T-helper 1 cell treated with Interleukin-12 subunit alpha and Interleukin-12 subunit beta and Interleukin-4 antibody, amounts not matched to agents 30 μg/mL and 1 μg/mL, for 36 hours (primary cell): Measurements from ENCODE around the gene ABCC3.

ENCODE experiments used
- H3K27ac Mint-ChIP-seq: one replicate; pipeline ENCODE4 v1.8.0; 2021; ENCODE audit warnings: mild to moderate bottlenecking, mixed read lengths
- H3K27me3 Mint-ChIP-seq: one replicate; pipeline ENCODE4 v1.8.0; 2021; ENCODE audit warnings: low read depth, mixed read lengths
- H3K36me3 Mint-ChIP-seq: one replicate; pipeline ENCODE4 v1.8.0; 2021; ENCODE audit warnings: low read depth, mixed read lengths
- H3K4me1 Mint-ChIP-seq: one replicate; pipeline ENCODE4 v1.8.0; 2021; ENCODE audit warnings: low read depth, mixed read lengths
- H3K4me3 Mint-ChIP-seq: one replicate; pipeline ENCODE4 v1.8.0; 2021; ENCODE audit warnings: mild to moderate bottlenecking, moderate library complexity, mixed read lengths
- H3K9me3 Mint-ChIP-seq: one replicate; pipeline ENCODE4 v1.8.0; 2021; ENCODE audit warnings: mixed read lengths

The ABCC3 gene

DNA sequence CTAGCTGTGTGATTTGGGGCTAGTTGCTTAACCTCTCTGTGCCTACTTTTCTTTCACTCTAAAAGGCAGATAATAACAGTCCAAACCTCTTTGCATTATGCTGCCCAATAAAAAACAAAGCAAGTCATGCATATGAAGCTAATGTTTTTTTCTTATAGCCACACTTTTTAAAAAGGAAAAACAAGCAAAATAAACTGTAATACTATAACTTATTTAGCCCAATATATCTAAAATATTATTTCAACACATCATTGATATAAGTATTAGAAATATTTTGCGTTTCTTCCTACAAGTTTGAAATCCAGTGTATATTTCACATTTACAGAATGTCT is 50.6 kb downstream of the ABCC3 start:
- Mint-ChIP-seq H3K27me3 (peaks cover 22% of the 10 kb centered on the region), H3K36me3 (no peaks in the 10 kb centered on the region), H3K4me3 (no peak overlapping the region), H3K27ac (no peak overlapping the region), H3K9me3 (no peaks in the 10 kb centered on the region), H3K4me1 (peaks cover 7% of the 10 kb centered on the region)

DNA sequence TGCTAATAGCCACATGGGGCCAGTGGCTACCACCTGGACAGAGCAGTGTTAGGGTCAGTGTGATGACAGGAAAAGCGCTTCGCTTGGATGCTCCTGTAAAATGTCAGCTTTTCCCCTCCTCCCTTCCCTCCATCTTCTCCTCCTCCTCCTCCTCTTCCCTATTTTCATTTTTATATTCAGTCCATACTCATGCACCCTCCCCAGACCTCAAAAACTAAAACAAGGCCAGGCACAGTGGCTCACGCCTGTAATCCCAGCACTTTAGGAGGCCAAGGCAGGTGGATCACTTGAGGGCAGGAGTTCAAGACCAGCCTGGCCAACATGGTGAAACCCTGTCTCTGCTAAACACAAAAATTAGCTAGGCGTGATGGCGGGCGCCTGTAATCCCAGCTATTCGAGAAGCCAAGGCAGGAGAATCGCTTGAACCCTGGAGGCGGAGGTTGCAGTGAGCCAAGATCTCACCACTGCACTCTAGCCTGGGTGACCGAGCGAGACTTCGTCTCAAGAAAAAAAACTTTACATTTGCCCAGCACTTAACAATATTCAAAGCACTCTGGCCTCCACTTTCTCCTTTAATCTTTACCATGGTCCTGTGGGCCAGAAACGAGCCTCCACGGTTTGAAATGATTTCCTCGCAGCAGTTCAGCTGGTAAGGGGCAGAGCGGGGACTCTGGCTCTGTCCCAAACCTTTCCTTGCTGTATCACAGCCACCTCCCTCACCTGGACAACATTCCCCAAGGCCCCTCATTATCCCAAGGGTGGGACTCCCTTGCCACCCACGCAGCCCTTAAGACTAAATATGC is 51.2 kb downstream of the ABCC3 start:
- Mint-ChIP-seq H3K4me1 (peaks cover 5% of the 10 kb centered on the region), H3K4me3 (no peak overlapping the region), H3K36me3 (no peaks in the 10 kb centered on the region), H3K9me3 (no peaks in the 10 kb centered on the region), H3K27ac (no peak overlapping the region), H3K27me3 (peaks cover 18% of the 10 kb centered on the region)

DNA sequence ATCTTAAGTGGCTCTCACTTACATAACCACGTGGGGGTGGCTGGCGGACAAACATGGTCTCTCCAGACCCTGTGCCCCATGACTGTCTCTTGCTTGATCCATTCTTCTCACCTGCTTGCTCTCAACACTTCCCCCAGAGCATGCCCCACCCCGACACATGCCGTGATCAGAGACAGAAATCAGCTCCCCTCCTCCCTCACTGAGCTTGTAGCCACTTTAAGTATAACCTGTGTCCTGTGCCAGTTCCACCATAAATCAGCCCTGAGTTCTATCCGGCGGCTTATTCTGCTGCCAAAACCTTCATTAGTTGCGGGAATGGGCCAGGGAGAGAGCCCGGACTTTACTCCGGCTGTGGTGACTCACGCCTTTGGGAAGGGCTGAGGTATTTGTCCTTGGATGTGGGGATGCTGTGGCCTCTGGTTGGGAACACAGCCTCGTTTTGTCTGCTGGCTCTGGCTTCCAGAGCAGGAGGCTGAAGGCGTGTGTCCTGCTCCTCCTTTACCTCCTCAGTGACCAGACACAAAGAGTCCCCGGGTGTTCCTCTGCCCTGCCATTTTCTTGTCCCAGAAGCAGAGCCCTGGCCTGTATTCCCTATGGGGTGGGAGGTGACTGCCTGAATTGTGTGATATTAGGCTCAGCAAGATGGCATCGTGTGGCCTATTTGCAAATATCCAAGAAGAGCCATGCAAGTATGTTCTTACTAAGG is 52.0 kb downstream of the ABCC3 start:
- Mint-ChIP-seq H3K27me3 (peaks cover 11% of the 10 kb centered on the region), H3K36me3 (no peaks in the 10 kb centered on the region), H3K4me3 (no peak overlapping the region), H3K9me3 (no peaks in the 10 kb centered on the region), H3K4me1 (no peaks in the 10 kb centered on the region), H3K27ac (no peak overlapping the region)

DNA sequence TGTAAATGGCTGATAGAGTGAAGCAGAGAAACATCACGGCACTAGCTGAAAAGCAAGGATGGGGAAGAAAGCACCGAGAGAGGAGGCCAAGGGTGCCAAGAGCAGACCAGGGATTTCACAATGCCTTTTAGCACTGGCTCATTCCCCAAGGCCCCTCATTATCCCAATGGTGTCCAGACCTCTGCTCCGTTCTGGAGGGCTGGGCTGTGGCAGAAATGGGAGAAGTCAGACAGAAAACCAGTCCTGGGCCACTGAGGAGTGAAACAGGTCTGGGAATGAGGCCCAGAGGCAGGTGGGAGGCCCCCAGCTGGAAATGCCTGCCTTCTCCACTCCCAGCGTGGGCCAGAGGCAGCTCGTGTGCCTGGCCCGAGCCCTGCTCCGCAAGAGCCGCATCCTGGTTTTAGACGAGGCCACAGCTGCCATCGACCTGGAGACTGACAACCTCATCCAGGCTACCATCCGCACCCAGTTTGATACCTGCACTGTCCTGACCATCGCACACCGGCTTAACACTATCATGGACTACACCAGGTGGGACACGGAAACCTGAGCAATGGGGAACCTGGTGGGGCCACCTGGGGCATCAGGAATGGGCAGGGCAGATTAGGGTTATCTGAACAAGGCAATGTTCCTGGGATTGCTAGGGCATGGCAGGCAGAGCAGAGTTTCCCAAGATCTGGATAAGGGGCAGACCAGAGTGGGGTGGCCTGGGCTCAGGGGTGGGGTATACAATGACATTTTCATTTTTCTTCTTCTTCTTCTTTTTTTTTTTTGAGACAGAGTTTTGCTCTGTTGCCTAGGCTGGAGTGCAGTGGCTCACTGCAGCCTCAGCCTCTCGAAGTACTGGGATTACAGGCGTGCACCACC is 52.8 kb downstream of the ABCC3 start:
- no peak overlapping the region for H3K27ac Mint-ChIP-seq
- H3K4me1 Mint-ChIP-seq = no peaks in the 10 kb centered on the region
- no peaks in the 10 kb centered on the region for H3K9me3 Mint-ChIP-seq
- no peaks in the 10 kb centered on the region for H3K36me3 Mint-ChIP-seq
- H3K27me3 Mint-ChIP-seq = peaks cover 3% of the 10 kb centered on the region
- H3K4me3 Mint-ChIP-seq = no peak overlapping the region

DNA sequence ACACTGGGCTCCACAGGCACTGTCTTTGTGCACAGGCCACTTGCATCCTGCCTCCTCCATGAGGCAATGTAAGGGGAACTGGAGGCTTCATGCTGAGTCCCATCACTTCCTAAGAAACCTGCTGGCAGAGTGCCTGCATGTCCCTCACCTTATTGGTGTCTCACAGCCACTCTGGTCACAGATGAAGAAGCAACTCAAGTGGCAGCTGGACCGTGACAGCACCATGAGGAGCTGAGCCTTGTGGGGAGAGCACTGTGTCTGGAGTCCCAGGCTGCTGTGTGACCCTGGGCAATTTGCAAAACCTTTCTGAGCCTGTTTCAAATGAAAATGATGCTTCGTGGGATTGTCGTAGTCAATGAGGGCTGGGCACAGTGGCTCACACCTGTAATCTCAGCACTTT is 53.6 kb downstream of the ABCC3 start:
- Mint-ChIP-seq H3K4me3 (no peak overlapping the region), H3K36me3 (no peaks in the 10 kb centered on the region), H3K27me3 (no peaks in the 10 kb centered on the region), H3K4me1 (no peaks in the 10 kb centered on the region), H3K9me3 (no peaks in the 10 kb centered on the region), H3K27ac (no peak overlapping the region)

DNA sequence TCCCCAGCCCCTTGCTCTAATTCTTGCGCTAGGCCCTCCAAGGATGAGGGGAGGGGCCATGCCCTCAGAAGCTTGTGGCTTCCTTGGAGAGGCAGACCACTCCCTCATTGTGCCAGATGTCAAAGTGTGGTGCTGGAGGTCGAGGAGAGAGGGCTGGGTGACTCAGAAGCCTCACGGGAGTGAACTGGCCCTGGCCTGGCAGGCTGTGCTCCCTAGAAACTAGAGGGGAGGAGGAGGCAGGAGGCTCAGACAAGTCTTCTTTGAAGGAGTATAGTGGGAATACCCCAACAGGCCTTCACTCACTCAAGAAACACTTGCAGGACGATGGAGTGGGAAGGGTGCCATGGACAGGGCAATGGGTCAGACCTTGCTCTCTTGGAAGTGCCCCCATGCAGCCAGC is 54.6 kb downstream of the ABCC3 start:
- H3K4me3 Mint-ChIP-seq = no peak overlapping the region
- peaks cover under 1% of the 10 kb centered on the region for H3K36me3 Mint-ChIP-seq
- H3K27me3 Mint-ChIP-seq = no peaks in the 10 kb centered on the region
- no peaks in the 10 kb centered on the region for H3K9me3 Mint-ChIP-seq
- no peak overlapping the region for H3K27ac Mint-ChIP-seq
- H3K4me1 Mint-ChIP-seq = no peaks in the 10 kb centered on the region

DNA sequence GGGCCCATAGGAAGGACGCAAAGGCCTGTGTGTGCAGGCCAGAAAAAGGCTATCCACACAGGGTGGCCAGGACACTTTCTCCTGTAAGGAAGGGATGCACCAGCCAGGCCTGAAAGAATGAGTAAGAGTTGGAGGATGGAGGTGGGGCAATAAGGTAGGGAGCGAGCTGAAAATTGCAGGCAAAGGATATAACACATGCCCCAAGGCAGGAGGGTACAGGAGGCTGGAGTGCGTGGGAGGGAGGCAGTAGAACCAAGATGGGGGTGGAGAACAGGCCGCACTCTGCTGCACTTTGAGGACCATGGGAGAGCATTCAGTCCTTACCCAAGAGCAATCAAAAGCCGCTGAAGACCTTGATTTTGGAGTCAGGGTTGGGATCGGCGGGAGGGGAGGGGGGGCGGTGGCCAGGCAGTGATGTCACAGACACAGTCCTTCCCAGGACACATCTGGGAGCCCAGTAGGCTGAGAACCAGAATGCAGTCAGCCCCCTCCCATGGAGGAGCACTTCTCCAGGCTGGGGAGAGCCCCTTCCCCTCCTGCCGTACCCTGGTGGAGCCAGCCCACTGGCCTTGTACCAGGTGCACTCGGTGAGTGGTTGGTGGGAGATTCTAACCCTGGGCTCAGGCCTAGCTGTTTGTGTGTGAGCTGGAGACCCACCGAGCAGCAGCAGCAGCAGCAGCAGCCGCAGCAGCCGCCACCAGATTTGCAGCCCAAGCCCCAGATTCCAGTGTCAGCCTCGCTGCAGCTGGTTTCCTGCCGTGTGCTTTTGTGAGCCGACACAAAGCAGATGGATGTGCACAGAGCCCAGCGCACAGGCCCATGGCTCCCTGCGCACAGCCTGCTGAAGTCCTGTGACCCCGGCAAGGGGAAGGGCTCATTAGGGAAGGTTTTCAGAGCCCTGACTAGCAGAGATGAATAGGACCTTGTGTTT is 55.5 kb downstream of the ABCC3 start:
- Mint-ChIP-seq H3K9me3 (no peaks in the 10 kb centered on the region), H3K4me3 (no peak overlapping the region), H3K27me3 (no peaks in the 10 kb centered on the region), H3K27ac (no peak overlapping the region), H3K4me1 (no peaks in the 10 kb centered on the region), H3K36me3 (peaks cover 6% of the 10 kb centered on the region)

DNA sequence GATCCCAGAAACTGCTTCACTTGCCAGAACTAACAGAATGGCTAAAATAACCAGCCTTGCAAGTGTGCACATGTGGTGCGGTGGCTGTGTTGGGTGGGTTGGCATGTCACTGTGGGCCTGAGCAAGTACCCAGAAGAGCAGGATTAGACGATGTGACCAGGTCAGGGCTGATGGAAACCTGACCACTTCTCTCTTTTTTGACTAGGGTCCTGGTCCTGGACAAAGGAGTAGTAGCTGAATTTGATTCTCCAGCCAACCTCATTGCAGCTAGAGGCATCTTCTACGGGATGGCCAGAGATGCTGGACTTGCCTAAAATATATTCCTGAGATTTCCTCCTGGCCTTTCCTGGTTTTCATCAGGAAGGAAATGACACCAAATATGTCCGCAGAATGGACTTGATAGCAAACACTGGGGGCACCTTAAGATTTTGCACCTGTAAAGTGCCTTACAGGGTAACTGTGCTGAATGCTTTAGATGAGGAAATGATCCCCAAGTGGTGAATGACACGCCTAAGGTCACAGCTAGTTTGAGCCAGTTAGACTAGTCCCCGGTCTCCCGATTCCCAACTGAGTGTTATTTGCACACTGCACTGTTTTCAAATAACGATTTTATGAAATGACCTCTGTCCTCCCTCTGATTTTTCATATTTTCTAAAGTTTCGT is 56.3 kb downstream of the ABCC3 start:
- peaks cover 12% of the 10 kb centered on the region for H3K36me3 Mint-ChIP-seq
- no peaks in the 10 kb centered on the region for H3K27me3 Mint-ChIP-seq
- peaks cover 3% of the 10 kb centered on the region for H3K4me1 Mint-ChIP-seq
- no peak overlapping the region for H3K27ac Mint-ChIP-seq
- H3K9me3 Mint-ChIP-seq = no peaks in the 10 kb centered on the region
- no peak overlapping the region for H3K4me3 Mint-ChIP-seq

DNA sequence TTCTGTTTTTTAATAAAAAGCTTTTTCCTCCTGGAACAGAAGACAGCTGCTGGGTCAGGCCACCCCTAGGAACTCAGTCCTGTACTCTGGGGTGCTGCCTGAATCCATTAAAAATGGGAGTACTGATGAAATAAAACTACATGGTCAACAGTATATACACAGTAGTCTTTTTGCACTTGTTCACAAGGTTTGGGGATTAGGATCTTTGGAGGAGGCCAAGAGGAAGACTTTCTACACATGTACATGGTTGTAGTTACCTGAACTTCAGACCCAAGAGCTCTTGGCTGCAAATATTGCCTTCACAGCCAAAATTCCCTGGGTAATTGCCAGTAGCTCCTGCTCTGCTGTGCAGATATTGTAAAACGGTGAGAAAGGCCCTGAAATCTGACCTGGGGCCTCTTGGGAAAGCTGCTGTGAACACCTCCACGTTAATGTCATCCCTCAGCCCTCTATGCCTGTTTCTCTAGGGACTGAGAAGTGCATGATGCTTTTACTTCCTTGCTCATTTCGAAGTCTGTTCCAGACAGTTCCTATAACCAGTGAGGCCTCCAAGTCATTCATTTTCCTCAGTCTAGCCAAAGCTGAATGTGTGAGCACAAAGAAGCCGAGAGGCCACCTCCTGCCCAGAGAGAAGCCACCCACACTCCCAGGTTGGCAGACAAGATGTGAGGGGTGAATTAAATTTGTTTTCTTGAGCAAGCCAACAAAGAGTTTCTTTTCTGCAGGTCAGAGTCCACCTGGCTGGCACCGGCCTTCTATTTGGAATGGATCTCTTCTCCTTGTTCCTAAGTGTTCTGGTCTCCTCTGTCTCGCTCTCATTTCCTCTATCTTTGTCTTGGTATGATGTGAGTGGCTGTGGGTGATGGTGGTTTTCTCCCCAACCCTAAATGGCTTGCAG is 57.1 kb downstream of the ABCC3 start:
- Mint-ChIP-seq H3K4me3 (no peak overlapping the region), H3K9me3 (no peaks in the 10 kb centered on the region), H3K36me3 (peaks cover 15% of the 10 kb centered on the region), H3K27me3 (no peaks in the 10 kb centered on the region), H3K4me1 (peaks cover 6% of the 10 kb centered on the region), H3K27ac (no peak overlapping the region)

DNA sequence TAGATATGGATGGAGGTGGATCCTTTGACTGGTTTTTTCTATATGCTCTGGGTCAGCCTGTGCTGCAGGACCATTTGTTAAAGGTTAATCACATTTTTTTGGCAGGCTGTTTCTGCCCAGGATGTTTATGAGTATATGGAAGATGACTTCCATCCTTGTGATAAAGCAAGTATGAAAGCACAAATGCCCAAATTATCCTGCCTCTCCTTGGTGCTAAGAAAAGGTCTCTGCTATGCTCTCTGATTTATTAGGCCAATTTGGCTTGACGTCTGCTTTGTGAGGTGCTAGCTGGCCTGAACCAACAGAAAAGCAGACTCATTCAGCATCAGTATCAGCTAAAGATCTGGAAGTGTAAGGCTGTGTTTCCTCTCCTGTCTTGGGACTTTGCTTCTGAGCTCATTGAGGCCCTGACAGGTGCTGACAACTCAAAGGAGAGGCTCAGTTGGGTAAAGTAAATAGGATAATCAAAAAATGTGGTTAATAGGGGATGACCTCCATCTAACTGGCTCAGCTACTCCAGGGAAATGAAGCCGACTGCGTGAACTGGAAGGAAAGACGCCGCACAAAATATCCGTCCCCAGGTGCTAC is 57.9 kb downstream of the ABCC3 start:
- Mint-ChIP-seq H3K27ac (no peak overlapping the region), H3K9me3 (no peaks in the 10 kb centered on the region), H3K4me3 (no peak overlapping the region), H3K36me3 (peaks cover 20% of the 10 kb centered on the region), H3K4me1 (peaks cover 10% of the 10 kb centered on the region), H3K27me3 (no peaks in the 10 kb centered on the region)

DNA sequence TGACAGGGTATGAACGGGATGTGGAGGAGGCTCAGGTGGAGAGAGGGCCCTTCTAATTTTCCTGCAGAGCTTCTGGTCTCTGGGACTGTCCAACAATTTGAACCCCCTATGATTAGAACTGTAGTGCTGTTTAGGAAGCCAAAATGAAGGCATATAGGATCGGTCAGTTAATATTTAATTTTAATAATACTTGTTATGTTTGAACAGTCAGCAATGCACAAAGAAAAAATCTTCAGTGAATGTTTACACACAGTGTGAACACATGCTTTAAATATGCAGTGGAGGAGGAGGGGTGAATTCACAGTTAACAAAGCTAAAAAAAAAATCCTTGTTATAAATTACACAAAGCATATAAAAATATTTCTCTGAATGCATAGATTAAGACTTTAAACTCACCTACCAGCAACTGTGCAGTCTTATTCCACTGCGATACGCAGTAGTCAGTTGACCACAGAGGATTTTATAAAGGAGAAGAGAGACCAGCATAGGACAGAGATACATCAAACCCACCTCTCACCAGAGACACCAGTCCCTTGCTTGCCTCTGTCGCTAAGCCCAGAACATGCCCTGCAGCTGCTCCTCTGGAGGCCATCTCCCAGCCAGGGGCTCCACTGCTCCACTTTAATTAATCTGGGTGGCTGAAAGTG is 58.5 kb downstream of the ABCC3 start:
- peaks cover 16% of the 10 kb centered on the region for H3K4me1 Mint-ChIP-seq
- H3K9me3 Mint-ChIP-seq = no peaks in the 10 kb centered on the region
- H3K36me3 Mint-ChIP-seq = peaks cover 20% of the 10 kb centered on the region
- no peaks in the 10 kb centered on the region for H3K27me3 Mint-ChIP-seq
- H3K27ac Mint-ChIP-seq = no peak overlapping the region
- no peak overlapping the region for H3K4me3 Mint-ChIP-seq

DNA sequence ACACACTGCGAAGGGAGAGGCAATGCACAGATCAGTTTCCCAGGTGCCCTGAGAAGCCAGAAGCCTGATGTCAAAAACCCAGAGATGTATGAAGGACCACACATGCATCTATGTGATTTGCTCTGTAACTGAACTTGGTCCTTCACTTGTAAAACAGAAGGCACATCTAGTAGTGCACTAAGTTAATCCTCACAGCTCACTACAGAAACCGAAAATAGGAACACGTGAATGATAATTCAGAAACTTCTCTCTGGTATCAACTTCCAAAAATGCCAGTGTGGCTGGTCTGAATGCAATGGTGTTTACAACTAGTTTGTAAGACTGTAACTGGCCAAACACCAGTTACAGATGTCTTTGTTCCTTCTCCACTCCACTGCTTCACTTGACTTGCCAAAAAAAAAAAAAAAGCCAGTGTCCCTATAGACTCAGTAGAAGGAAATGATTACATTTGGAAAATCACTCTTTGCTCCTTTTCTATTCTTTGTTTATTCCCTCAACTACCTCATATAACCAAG is 61.7 kb downstream of the ABCC3 start:
- Mint-ChIP-seq H3K9me3 (no peaks in the 10 kb centered on the region), H3K4me1 (peaks cover 20% of the 10 kb centered on the region), H3K4me3 (no peak overlapping the region), H3K27me3 (no peaks in the 10 kb centered on the region), H3K36me3 (peaks cover 35% of the 10 kb centered on the region), H3K27ac (no peak overlapping the region)
